ENCODE data around the gene TMEM231.
"Not testable (repeated sequence)": the region's sequence is repeated elsewhere in the genome, so short reads cannot be mapped to it uniquely, and the experiment has no call there.

Gene TMEM231

GRCh38 chr16:75555707-75556430 lies at the start of gene TMEM231:
TSS of gene TMEM231 (minus strand) at chr16:75556252. CDS start at chr16:75556209, 43 bp downstream.
- DNase-seq = peak; percentile 98

GRCh38 chr16:75603241-75603640 lies 47.2 kb upstream of the TMEM231 start:
- no peak for DNase-seq

- no peak for DNase-seq
Observed at GRCh38 chr16:75599452-75600277, 43.6 kb upstream of the TMEM231 start.

- DNase-seq = peak; percentile 11
Observed at GRCh38 chr16:75593825-75594820, 38.1 kb upstream of the TMEM231 start.

- no peak for DNase-seq
Observed at GRCh38 chr16:75593308-75593707, 37.3 kb upstream of the TMEM231 start.

GRCh38 chr16:75591927-75592326 lies 35.9 kb upstream of the TMEM231 start:
- not testable (repeated sequence) for DNase-seq

GRCh38 chr16:75590920-75591843 lies 35.1 kb upstream of the TMEM231 start:
- DNase-seq = no peak

GRCh38 chr16:75589306-75589705 lies 33.3 kb upstream of the TMEM231 start:
- no peak for DNase-seq

GRCh38 chr16:75588716-75589115 lies 32.7 kb upstream of the TMEM231 start:
- DNase-seq = no peak

- no peak for DNase-seq
Observed at GRCh38 chr16:75584108-75584507, 28.1 kb upstream of the TMEM231 start.

GRCh38 chr16:75579281-75579834 lies 23.3 kb upstream of the TMEM231 start:
- no peak for DNase-seq

- no peak for DNase-seq
Observed at GRCh38 chr16:75578725-75579124, 22.7 kb upstream of the TMEM231 start.

GRCh38 chr16:75578212-75578611 lies 22.2 kb upstream of the TMEM231 start:
- DNase-seq = no peak

- DNase-seq = no peak
Observed at GRCh38 chr16:75576384-75576811, 20.3 kb upstream of the TMEM231 start.

GRCh38 chr16:75575958-75576357 lies 19.9 kb upstream of the TMEM231 start:
- DNase-seq = no peak

GRCh38 chr16:75573955-75574354 lies 17.9 kb upstream of the TMEM231 start:
- no peak for DNase-seq

GRCh38 chr16:75572864-75573542 lies 17.0 kb upstream of the TMEM231 start:
- DNase-seq = no peak

- DNase-seq = no peak
Observed at GRCh38 chr16:75570396-75571065, 14.5 kb upstream of the TMEM231 start.

- DNase-seq = no peak
Observed at GRCh38 chr16:75567911-75568310, 11.9 kb upstream of the TMEM231 start.

- peak; percentile 27 for DNase-seq
Observed at GRCh38 chr16:75566758-75567255, 10.8 kb upstream of the TMEM231 start.
